GM21423 (cell line): ENCODE measurements around the gene CD59.

ENCODE experiments used
- ATAC-seq: cut with Tn5 transposase; IDR thresholded peaks from one replicate; pipeline ENCODE4 v1.9.1; 2021; ENCODE audit warnings: mild to moderate bottlenecking, moderate library complexity; ENCODE audit not compliant: unreplicated experiment

The CD59 gene, protein sequence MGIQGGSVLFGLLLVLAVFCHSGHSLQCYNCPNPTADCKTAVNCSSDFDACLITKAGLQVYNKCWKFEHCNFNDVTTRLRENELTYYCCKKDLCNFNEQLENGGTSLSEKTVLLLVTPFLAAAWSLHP

DNA sequence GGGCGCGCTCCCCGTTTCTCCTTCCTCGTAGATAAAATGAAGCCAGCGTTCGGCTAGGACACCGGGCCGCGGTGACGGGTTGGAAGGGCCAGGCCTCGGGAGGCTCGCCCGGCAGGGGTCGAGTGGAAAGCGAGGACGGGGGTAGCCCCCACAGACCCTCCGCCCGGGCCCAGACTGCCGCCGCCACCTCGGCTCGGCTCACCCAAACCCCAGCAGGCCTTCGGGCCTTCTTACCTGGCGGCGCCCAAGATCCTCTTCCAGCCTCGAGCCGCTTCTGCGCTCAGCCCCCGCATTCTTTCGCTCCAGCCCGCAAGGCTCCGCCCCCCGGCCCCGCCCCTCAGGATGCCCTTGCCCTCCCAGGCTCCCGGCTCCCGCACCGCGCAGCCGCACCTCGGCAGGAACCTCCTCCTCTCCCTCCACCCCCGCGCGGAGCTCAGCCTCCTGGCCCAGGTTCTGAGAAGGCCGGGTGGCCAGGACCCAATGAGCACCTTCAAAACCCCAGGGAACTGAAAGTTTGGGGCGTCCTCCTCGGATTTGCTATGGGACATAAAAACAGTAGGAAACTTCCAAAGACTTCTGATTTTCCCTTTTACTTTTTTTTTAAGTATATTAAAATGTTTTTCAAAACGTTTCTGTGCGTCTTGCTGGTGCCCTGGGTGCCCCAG is at the start of gene CD59:
TSS of gene CD59 (minus strand) at position 276 of the 665 bp plus-strand sequence. CDS start 13,978 bp downstream, outside the sequence.
- ATAC-seq: peak; percentile 46

DNA sequence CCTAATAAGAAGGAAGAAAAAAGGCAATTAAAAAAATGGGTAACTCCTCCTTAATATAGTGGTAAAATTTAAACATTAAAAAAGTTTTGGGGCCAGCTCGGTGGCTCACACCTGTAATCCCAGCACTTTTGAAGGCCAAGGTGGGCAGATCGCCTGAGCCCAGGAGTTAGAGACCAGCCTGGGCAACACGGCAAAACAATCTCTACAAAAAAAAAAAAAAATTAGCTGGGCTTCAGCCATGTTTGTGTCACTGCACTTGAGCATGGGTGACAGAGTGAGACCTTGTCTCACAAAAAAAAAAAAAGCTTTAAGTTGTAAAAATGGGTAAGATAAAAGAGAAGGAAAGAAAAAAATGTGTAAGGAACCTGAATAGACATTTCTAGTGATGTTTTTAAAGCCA is 49.4 kb upstream of the CD59 start:
- ATAC-seq: no peak

- no peak for ATAC-seq
Observed at GRCh38 chr11:33779849-33780528, 43.8 kb upstream of the CD59 start.

GRCh38 chr11:33778675-33779074 is 42.5 kb upstream of the CD59 start:
- no peak for ATAC-seq

DNA sequence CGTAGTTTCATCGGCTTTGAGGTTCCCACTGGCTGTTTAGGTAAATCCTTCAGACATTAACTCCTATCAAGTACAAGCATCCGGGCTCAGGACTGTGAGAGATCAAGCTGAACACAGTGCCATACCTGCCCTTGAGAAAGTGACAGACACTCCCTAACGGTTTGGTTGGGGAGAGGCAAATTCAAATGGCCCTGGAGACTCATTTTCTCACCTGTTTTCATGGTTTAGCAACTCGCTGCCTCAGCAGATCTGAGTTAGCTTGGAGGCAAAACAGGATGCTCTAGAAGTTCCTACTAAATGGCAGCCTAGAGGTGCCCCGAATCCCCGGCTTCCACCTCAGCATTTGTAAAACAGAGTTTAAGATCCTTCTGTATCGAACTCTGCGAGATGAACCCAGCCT is 41.7 kb upstream of the CD59 start:
- no peak for ATAC-seq

DNA sequence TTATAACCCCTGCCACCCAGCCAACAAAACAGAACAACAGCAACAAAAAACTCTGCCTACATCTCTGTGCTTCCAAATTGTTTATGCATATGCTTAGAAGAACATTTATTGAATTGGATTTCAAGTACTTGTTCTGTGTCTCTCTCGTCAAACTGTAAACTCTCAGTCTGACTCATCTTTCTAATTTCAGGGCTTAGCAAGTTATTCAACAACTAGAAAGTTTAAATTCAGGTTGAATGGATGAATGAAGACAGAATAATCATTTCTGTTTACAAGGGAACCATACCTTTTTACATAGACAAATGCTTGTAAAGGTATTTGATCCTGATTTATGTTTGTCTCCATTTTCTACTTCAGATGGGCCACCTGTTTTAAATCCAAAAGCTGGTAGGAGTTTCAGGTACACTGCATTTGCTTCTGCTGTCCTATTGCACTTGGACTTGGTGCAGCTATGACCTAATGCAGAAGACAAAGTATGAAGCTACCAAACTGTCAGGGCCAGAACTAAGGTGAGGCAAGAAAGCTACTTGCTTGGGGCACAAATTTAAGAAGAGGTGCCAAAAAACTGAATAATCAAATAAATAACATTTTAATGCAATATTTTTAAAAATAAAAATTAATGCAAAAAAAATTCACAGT is 39.7 kb upstream of the CD59 start:
- ATAC-seq: peak; percentile 35

DNA sequence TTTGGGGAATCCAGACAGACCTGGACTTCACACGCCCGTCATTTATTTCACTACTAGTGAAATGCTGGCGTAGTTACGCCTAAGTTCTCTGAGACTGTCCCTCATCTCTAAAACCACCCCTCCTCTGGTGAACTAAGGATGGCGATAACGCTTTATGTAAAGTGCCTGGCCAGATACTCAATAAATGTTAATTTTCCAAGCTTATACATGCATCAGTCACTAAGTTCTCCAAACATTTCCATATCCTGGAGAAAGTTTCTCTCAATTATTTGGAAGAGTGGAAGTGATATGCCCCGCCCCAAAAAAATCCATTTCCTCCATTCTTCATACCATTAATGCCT is 39.2 kb upstream of the CD59 start:
- no peak for ATAC-seq

DNA sequence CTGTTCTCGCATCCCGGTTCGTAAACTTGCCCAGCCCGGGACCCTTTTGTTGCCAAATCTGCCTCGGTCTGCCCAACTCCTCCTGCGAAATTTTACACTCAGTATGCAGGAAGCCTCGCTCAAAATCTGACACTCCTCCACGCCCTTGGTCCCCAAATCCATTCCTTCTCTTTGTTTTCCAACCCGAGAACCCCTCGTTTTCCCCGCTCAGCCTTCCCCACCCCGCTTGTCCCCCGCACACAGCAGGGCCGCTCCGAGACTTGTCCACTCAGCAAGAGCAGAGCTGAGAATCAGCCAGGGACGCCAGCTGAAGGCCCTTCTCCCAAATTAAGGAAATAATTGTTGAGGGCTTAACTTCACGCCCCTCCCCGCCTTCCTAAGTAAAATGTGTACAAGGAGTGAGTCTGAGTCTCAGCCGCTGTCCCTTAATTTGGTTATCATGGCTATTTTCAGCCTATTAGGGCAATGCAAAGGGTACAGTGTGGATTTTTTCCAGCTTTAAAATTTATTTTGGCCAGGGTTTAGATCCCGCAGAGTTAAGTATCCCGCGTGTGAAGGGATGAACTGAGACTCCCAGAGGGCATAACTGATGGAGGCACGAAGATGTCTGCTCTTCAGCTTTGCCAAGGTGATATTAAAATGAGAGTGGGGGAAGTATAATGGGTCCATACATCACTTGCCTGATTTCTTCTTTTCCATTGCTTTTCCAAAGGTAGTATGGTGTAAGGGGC is 38.7 kb upstream of the CD59 start:
- ATAC-seq: no peak

DNA sequence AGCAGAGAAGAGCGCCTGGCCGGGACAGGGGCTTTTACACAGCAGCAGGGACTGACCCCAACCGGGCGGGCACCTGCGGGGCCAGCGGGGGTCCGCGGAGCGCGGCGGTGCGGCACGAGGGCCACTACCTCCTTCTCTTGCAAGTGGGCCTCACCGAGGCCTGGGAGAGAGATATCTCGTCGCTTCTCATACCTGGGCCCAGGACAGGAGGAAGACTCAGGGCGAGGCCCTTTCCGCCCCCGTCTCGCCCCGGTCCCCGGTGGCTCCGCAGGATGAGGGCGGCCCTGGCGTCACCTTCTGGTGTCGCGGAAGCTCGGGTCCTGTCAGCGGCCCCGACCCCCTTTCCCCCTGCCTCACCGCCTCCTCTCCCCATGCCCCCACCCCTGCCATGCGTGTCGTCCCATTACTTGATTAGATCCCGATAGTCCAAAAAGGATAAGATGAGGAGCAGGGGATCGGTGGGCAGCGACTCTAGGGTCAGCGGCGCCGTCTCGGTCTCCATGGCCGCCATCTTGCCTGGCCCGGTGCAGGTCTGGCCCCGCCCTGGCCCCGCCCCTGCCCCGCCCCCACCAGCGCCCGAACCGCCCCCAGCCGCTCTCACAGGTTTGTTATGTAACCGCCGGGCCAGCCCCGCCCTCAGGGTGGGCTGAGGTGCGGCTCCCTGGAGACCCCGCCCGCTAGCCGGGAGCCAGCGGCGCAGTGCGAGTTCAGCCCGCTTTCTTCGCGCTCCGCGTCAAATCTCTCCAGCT is 37.9 kb upstream of the CD59 start, which contains the start of gene FBXO3:
TSS of gene FBXO3 (minus strand) at position 534 of the 749 bp plus-strand sequence. CDS start at position 511, 23 bp downstream.
- peak; percentile 65 for ATAC-seq

DNA sequence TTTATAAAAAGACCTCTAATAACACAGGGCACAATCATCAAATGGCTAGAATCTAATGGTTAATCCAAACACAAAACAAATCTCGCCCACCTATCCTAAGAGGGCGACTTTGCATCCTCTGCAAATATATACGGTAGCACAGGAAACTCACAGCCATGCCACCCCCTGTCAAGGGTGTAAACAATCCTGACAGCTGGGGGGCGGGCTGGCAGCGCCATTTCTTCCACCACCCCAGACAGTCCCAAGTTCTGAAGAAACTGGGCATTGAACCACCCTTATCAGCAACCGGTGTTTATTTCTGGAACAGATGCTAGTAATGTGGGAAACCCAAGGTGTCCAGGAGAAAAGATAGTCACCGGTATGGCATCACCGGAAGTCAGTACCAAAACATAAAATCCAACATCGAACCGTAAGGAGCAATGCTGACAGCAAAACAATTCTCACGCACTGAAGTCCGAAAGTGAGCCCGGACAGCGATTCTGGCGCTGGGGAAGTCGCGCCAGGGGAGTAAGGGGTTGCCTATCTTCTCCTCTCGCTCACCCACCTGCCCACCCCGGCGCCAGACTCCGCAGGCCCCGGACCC is 37.3 kb upstream of the CD59 start:
- peak; percentile 34 for ATAC-seq

DNA sequence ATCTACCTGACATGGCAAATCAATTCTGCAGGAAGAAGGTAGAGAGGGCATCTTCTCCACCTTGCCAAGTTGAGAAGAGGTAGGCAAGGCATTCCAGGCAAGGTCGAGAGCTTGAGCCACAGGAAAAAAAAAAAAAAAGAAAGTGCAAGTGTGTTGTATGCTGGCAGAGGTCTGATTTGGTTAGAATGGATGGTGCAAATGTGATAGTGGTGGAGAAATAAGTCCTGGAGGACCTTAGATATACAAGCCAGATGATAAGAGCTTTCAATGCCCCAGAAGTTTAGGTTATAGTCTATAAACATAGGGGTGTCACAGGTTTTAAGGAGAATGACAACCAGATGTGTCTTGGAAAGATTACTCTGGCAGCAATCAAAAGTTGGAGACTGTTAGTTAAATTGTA is 36.6 kb upstream of the CD59 start:
- no peak for ATAC-seq

DNA sequence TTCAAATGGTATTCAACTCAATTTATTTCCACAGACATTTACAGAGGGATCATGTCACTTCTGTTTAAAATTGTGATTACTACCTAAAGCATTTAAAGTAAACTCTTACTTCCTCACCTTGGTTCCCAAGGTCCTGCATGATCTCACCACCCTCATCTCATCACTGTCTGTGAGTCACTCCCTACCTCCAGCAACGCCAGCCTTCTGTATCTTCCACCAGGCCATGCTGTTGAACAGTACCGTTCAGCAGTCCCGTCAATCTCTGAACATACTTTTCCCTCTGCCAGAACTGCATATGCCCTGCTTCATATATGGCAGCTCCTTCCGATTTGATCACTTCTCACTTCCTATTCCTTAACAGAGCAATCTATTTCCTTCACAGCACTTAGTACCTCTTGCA is 36.1 kb upstream of the CD59 start:
- ATAC-seq: no peak

DNA sequence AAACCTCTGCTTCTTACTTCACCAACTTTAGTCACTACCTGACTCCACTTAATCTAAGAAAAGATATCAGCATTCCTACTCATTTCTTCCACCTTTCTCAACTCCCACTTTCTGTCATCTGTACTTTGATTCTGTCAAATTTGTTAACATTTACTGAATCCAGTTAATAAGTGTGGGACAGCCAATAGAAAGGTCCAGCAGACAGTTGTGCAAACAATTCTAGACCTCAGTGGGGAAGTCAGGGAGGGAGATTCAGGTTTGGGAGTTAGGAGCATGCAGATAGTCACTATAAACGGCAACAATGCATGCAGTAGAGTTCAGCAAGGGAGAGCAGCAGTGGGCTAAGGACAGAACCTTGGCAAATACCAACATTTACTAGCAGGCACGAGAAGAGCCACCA is 34.0 kb upstream of the CD59 start:
- no peak for ATAC-seq

- no peak for ATAC-seq
Observed at GRCh38 chr11:33769542-33769941, 33.3 kb upstream of the CD59 start.

DNA sequence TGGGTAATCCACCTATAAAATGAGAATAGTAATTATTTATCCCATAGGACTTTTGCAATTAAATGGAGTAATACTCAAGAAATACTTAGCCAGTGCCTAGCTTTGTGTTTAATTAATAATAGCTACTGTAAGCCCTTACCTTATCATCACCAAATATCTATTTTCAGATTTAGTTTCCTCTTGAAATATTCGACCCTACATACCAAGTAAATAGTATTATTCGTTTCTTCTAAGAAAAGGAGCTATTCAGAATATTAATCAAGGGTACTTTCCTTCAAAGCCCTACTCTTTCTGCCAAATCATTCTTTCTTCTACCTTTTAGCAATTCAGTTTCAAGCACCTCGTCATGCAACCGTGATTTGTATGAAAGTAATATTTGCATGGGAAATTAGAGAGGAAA is 31.4 kb upstream of the CD59 start:
- ATAC-seq: no peak

- ATAC-seq: no peak
Observed at GRCh38 chr11:33766085-33766484, 29.9 kb upstream of the CD59 start.

- ATAC-seq: no peak
Observed at GRCh38 chr11:33761471-33761870, 25.2 kb upstream of the CD59 start.

DNA sequence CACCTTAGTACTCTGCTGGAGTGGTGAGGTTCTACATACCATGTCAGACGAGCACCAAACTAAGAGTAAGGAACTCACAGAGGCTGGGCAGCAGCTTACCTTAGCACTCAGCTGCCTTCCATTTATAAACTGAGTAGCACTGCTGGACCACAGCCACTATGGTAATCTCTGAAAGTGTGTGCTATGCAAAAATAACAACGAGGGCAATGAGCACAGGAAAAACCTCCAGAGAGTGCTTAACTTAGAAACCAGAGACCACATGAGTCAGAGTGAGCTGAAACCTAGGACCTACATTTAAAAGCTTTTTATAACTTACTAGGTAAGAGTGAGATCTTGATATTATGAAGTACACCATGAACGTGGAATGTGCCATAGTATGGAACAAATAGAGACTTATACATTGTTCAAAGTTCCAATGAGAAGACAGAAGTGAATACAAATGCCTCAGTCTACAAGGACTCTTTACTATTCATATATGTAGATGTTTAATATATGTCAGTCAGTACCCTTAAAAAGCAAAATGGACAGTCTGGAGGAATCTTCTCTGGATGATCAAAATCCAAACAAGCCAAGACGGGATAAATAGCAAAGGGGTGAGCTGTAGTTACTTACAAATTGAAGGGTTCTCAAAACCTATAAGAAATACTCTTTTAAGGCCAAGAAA is 17.2 kb upstream of the CD59 start:
- peak; percentile 93 for ATAC-seq

- no peak for ATAC-seq
Observed at GRCh38 chr11:33751878-33752277, 15.7 kb upstream of the CD59 start.

GRCh38 chr11:33747979-33748378 is 11.8 kb upstream of the CD59 start:
- no peak for ATAC-seq
